OCI-LY7 (cell line): Measurements from ENCODE around the gene SPATA13. TPM values are rescaled to one million over a fixed set of nuclear protein-coding genes. Genes with fewer than 3 reads are reported as not detected.

Experiments
- BruUV-seq: library from RNA; stranded (reverse); fragments of 400-500 nt; replicated peaks from 2 replicates; lab custom pipeline; 2021; lab: Mats Ljungman, UMichigan
- CTCF ChIA-PET: fragments of 300-600 bp; sonication (Branson Sonifier 250); formaldehyde crosslinking; loops from one replicate; lab custom pipeline; 2022; ENCODE audit warnings: antibody characterized with exemption; ENCODE audit not compliant: unreplicated experiment; lab: Charles Lee
- POLR2A ChIA-PET: fragments of 300-600 bp; sonication (Branson Sonifier 250); formaldehyde crosslinking; loops from one replicate; lab custom pipeline; 2022; ENCODE audit warnings: antibody characterized with exemption; lab: Charles Lee
- DNase-seq: peaks from one replicate; pipeline ENCODE4 v3.0.0-alpha.2; 2015; ENCODE audit warnings: low spot score
- H2AFZ ChIP-seq: fragments of 200-600 bp; sonication (generic), shearing (Covaris generic); 2 replicates; pipeline ENCODE4 v1.6.1; 2014; ENCODE audit warnings: mild to moderate bottlenecking, antibody characterized with exemption, low read length, moderate library complexity
- H3K27ac ChIP-seq: fragments of 200-600 bp; sonication (generic); 2 replicates; pipeline ENCODE4 v1.5.1; 2014; ENCODE audit warnings: mixed run types, low read depth, mild to moderate bottlenecking, moderate library complexity, low read length, inconsistent platforms; ENCODE audit not compliant: poor library complexity, severe bottlenecking
- H3K36me3 ChIP-seq: fragments of 200-600 bp; sonication (generic); 2 replicates; pipeline ENCODE4 v1.6.1; 2014; ENCODE audit warnings: mild to moderate bottlenecking, antibody characterized with exemption, low read length, moderate library complexity, mixed read lengths; ENCODE audit not compliant: insufficient read depth
- H3K4me1 ChIP-seq: fragments of 200-600 bp; sonication (generic); 2 replicates; pipeline ENCODE4 v1.5.1; 2014; ENCODE audit warnings: mild to moderate bottlenecking, low read length; ENCODE audit not compliant: insufficient read depth, poor library complexity, severe bottlenecking
- H3K4me2 ChIP-seq: fragments of 200-600 bp; sonication (generic); 2 replicates; pipeline ENCODE4 v1.6.1; 2014; ENCODE audit warnings: mild to moderate bottlenecking, low read length
- H3K4me3 ChIP-seq: fragments of 200-600 bp; sonication (generic); 2 replicates; pipeline ENCODE4 v1.5.1; 2014; ENCODE audit warnings: mild to moderate bottlenecking, low read depth, low read length; ENCODE audit not compliant: poor library complexity, severe bottlenecking
- H3K79me2 ChIP-seq: fragments of 200-600 bp; sonication (generic); 2 replicates; pipeline ENCODE4 v1.6.1; 2016; ENCODE audit warnings: low read depth, mild to moderate bottlenecking, low read length, moderate library complexity, mixed read lengths; ENCODE audit not compliant: insufficient read depth
- H3K9me2 ChIP-seq: fragments of 200-600 bp; sonication (generic); 2 replicates; pipeline ENCODE4 v1.6.1; 2016; ENCODE audit warnings: mild to moderate bottlenecking, low read length, mixed read lengths; ENCODE audit not compliant: insufficient read depth
- H3K9me3 ChIP-seq: fragments of 200-600 bp; sonication (generic); 2 replicates; pipeline ENCODE4 v1.6.1; 2014; ENCODE audit warnings: mild to moderate bottlenecking, mixed run types, low read length, mixed read lengths
- H4K20me1 ChIP-seq: fragments of 200-600 bp; sonication (generic); 2 replicates; pipeline ENCODE4 v1.6.1; 2014; ENCODE audit warnings: mild to moderate bottlenecking, antibody characterized with exemption, low read length, moderate library complexity, mixed read lengths; ENCODE audit not compliant: insufficient read depth
- EZH2phosphoT487 ChIP-seq: fragments of 200-600 bp; sonication (generic); IDR thresholded peaks from 2 replicates; pipeline ENCODE4 v1.6.1; 2018; ENCODE audit warnings: low read depth, borderline replicate concordance, mild to moderate bottlenecking, mixed run types, antibody characterized with exemption, low read length, moderate library complexity, mixed read lengths
- intact Hi-C: fragments of 100-400 bp; cut with micrococcal nuclease; formaldehyde crosslinking; loops from one replicate; pipeline ENCODE4 v1.10.0; 2022; ENCODE audit not compliant: unreplicated experiment
- total RNA-seq, 2 experiments: library from RNA; depleted of rRNA in 1 of 2; stranded (reverse); fragments of >200 nt in 1 of 2; shearing (Covaris generic) in 1 of 2; gene quantifications; 2 replicates each; pipeline ENCODE4 v1.2.3, GENCODE V29; 2014 to 2022
- TF ChIP-seq, protein P1 (sequence below): fragments of 200-600 bp; sonication (generic); conservative IDR thresholded peaks from 2 replicates; pipeline ENCODE4 v1.5.1; 2014; ENCODE audit warnings: mild to moderate bottlenecking, antibody characterized with exemption, low read length, moderate library complexity, mixed read lengths

SPATA13 gene
- total RNA-seq, 2 experiments from 2014 or later: 3.8 to 32.4 TPM

DNA sequence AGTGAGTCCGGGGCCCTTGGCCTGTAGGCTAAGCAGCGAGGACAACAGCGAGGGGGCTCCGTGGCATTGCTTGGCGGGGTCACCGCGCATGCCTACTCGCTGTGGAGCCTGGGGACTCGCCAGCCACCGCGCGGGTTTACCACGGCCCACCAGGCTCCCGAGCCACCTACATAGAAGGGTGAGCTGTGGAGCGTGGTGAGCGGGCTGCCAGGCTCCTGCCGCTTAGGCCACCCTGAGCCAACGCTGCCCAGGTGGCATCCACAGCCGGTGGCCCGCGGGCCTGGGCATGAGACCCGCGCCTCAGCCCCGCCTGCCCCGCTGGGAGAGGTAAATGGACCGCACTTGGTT, 180.1 kb downstream of the SPATA13 start:
- intact Hi-C loops: no loop called here
- ChIA-PET POLR2A (no interaction called here), CTCF (no interaction called here)
- no peaks in the 10 kb centered on the region for H3K9me2 ChIP-seq
- no peak for TF ChIP-seq EZH2phosphoT487
- TF ChIP-seq, protein P1, sequence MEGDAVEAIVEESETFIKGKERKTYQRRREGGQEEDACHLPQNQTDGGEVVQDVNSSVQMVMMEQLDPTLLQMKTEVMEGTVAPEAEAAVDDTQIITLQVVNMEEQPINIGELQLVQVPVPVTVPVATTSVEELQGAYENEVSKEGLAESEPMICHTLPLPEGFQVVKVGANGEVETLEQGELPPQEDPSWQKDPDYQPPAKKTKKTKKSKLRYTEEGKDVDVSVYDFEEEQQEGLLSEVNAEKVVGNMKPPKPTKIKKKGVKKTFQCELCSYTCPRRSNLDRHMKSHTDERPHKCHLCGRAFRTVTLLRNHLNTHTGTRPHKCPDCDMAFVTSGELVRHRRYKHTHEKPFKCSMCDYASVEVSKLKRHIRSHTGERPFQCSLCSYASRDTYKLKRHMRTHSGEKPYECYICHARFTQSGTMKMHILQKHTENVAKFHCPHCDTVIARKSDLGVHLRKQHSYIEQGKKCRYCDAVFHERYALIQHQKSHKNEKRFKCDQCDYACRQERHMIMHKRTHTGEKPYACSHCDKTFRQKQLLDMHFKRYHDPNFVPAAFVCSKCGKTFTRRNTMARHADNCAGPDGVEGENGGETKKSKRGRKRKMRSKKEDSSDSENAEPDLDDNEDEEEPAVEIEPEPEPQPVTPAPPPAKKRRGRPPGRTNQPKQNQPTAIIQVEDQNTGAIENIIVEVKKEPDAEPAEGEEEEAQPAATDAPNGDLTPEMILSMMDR: no peak
- no peak overlapping the region for H3K27ac ChIP-seq
- H2AFZ ChIP-seq: no peak overlapping the region
- no peaks in the 10 kb centered on the region for H3K79me2 ChIP-seq
- no peaks in the 10 kb centered on the region for H3K36me3 ChIP-seq
- no peak overlapping the region for H3K4me3 ChIP-seq
- BruUV-seq: no TSS peak
- no peaks in the 10 kb centered on the region for H3K4me1 ChIP-seq
- H4K20me1 ChIP-seq: no peaks in the 10 kb centered on the region
- no peak for DNase-seq
- H3K4me2 ChIP-seq: no peak overlapping the region
- no peaks in the 10 kb centered on the region for H3K9me3 ChIP-seq

DNA sequence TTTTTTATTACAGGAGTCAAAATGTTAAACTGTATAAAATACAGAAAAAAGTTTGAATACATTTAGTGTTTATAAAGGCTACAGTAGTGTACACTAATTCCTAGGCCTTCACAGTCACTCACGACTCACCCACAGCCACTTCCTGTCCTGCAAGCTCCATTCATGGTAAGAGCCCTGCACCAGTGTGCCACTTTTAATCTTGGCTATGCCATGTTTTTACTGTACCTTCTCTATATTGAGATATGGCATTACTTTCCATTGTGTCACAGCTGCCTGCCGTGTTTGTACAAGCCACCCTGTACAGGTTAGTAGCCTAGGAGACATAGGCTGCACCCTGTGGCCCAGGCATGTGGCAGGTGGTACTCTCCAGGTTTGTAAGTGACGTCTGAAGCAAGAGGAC, 180.9 kb downstream of the SPATA13 start:
- no TSS peak for BruUV-seq
- H4K20me1 ChIP-seq: no peaks in the 10 kb centered on the region
- DNase-seq: no peak
- CTCF ChIA-PET: no interaction called here
- H3K36me3 ChIP-seq: no peaks in the 10 kb centered on the region
- intact Hi-C loops: no loop called here
- H3K79me2 ChIP-seq: no peaks in the 10 kb centered on the region
- no peak overlapping the region for H3K4me2 ChIP-seq
- H3K9me3 ChIP-seq: no peaks in the 10 kb centered on the region
- POLR2A ChIA-PET: no interaction called here
- H3K27ac ChIP-seq: no peak overlapping the region
- H3K4me1 ChIP-seq: no peaks in the 10 kb centered on the region
- no peak overlapping the region for H3K4me3 ChIP-seq
- H2AFZ ChIP-seq: no peak overlapping the region
- no peaks in the 10 kb centered on the region for H3K9me2 ChIP-seq
- TF ChIP-seq, protein P1: no peak
- TF ChIP-seq EZH2phosphoT487: no peak

DNA sequence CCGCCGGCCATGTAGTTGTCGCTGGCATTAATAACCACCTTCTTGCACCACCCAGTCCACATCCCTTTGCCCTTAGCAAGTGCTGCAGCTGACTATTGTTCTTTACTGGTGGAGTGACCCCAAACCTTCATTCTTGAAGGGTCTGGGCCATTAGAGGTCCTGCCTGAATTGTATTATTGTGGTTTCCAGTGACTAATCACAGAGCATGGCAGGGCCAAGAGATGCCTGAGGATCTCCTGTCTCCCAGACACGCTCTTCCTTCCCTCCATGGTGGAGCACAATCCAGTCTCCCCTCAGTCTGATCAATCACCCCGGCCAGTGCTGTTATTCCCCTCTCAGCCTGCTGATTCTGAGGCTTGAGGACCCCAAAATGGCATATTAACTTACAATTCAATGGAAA, 187.9 kb downstream of the SPATA13 start:
- Histone ChIP-seq H3K4me2 (no peak overlapping the region), H3K9me2 (no peaks in the 10 kb centered on the region), H3K79me2 (no peaks in the 10 kb centered on the region), H2AFZ (no peak overlapping the region), H3K36me3 (no peaks in the 10 kb centered on the region), H3K4me3 (no peak overlapping the region), H3K9me3 (no peaks in the 10 kb centered on the region), H4K20me1 (no peaks in the 10 kb centered on the region), H3K27ac (no peak overlapping the region), H3K4me1 (no peaks in the 10 kb centered on the region)
- DNase-seq: no peak
- ChIA-PET POLR2A (interaction anchor here (0.5 to 1.1 kb wide), 2 partner anchors 10 to 31 kb away, joined by 3 read pairs; no protein-coding TSS in a partner anchor), CTCF (no interaction called here)
- intact Hi-C loops: no loop called here
- no TSS peak for BruUV-seq
- no peak for TF ChIP-seq EZH2phosphoT487
- TF ChIP-seq, protein P1: no peak
